ENCODE results near the gene AK4.
A peak's percentile ranks its signal among the peaks of the same experiment; 100 is the strongest.
"Not testable (repeated sequence)": the region's sequence is repeated elsewhere in the genome, so short reads cannot be mapped to it uniquely, and the experiment has no call there.

Gene AK4

GRCh38 chr1:65221638-65222339, 73.8 kb downstream of the AK4 start:
- no peak for DNase-seq

- no peak for DNase-seq
These were observed 74.4 kb downstream of the AK4 start for GRCh38 chr1:65222340-65222940.

GRCh38 chr1:65224681-65225091, 76.7 kb downstream of the AK4 start:
- DNase-seq, result no peak

- no peak for DNase-seq
These were observed 77.2 kb downstream of the AK4 start for GRCh38 chr1:65225179-65225578.

GRCh38 chr1:65229201-65229600, 81.2 kb downstream of the AK4 start:
- no peak for DNase-seq

GRCh38 chr1:65229754-65230339, 81.8 kb downstream of the AK4 start:
- DNase-seq, result no peak

GRCh38 chr1:65230731-65231481, 82.9 kb downstream of the AK4 start:
- DNase-seq, result no peak

GRCh38 chr1:65231718-65232330, 83.8 kb downstream of the AK4 start:
- no peak for DNase-seq

GRCh38 chr1:65232461-65232990, 84.5 kb downstream of the AK4 start:
- DNase-seq, result no peak

- DNase-seq, result no peak
These were observed 85.8 kb downstream of the AK4 start for GRCh38 chr1:65233782-65234181.

GRCh38 chr1:65235867-65236805, 88.1 kb downstream of the AK4 start:
- DNase-seq, result no peak

GRCh38 chr1:65237088-65237487, 89.1 kb downstream of the AK4 start:
- not testable (repeated sequence) for DNase-seq

GRCh38 chr1:65237503-65237902, 89.5 kb downstream of the AK4 start:
- no peak for DNase-seq

- no peak for DNase-seq
These were observed 90.0 kb downstream of the AK4 start for GRCh38 chr1:65238010-65238409.

GRCh38 chr1:65243491-65243890, 95.5 kb downstream of the AK4 start:
- DNase-seq, result no peak

- no peak for DNase-seq
These were observed 97.3 kb downstream of the AK4 start for GRCh38 chr1:65245295-65245694.

- DNase-seq, result no peak
These were observed 99.7 kb downstream of the AK4 start for GRCh38 chr1:65247419-65248359.

- no peak for DNase-seq
These were observed 102.8 kb downstream of the AK4 start for GRCh38 chr1:65250826-65251225.

GRCh38 chr1:65253800-65254319, 105.9 kb downstream of the AK4 start:
- DNase-seq, result no peak

- DNase-seq, result peak; percentile 75
These were observed 106.5 kb downstream of the AK4 start for GRCh38 chr1:65254320-65255034.

Measured in activated gamma-delta T cell (primary cell).